ENCODE data around the gene PRRG2.
A peak's percentile ranks its signal among the peaks of the same experiment; 100 is the strongest.

PRRG2 gene

DNA sequence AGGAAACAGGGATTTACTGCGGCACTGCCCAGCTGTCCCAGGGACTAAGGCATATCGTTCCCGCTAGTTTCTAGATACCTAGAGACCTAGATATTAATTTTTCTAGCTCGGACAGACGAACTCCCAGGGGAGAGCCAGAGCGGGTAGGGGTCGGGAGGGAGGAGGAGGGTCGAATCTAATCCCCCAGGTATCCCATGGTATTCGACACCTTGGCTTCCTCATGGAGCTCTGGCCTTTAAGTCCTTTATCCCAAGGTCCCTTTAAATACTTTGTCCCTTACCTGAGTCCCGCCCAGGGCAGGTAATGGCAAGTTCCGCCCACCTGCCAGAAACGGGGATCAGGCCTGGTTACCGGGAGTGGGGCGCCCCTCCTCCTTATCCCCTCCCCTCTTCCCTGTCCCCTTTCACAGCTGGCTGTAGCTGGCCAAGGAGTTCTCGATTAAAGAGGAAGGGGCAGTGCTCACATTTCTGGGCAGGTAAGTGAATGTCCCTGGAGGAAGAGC lies at the start of gene PRRG2:
Gene PRRG2 (plus strand): TSS at position 310 of the 502 bp plus-strand sequence. CDS start 1,904 bp downstream, outside the sequence.
- DNase-seq (ENCODE audit: low read depth in 2 of 2) = no peak

DNA sequence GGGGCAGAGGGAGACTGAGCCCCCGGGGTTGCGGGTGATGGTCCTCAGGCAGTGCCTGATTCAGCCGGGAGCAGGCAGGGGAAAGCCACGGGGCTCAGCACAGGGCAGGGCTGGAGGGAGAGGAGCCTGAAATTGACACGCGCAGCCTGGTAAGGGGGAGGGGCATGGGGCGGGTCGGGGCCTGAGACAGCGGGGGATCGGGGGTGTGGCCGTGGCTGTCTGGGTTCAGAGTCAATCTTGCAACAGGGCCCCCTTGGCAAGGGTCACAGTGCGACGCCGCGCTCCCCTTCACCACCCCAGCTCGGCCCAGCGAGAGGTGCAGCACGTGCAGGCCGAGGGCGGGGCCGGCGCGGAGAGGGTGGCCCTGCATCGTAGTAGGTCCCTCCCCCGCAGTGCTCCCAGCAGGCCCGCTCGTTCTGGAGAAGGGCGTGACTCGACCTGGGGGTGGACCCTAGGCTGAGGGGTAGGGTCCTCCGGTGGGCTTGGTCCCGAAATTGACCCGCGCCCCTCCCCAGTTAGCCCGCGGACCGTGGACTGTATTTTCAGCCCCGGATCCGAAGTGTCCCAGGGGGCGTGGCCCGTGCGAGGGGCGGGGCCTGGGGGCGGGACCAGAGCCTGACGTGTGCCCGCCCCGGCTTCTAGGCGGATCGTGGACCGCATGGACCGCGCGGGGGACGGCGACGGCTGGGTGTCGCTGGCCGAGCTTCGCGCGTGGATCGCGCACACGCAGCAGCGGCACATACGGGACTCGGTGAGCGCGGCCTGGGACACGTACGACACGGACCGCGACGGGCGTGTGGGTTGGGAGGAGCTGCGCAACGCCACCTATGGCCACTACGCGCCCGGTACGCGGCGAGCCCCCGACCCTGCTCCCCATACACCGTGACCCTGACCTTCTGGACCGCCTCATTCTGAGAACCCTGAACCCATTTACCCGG lies 47.3 kb upstream of the PRRG2 start:
- peak in 1 of 2 donors; percentile 74 for DNase-seq (ENCODE audit: low read depth in 2 of 2)

DNA sequence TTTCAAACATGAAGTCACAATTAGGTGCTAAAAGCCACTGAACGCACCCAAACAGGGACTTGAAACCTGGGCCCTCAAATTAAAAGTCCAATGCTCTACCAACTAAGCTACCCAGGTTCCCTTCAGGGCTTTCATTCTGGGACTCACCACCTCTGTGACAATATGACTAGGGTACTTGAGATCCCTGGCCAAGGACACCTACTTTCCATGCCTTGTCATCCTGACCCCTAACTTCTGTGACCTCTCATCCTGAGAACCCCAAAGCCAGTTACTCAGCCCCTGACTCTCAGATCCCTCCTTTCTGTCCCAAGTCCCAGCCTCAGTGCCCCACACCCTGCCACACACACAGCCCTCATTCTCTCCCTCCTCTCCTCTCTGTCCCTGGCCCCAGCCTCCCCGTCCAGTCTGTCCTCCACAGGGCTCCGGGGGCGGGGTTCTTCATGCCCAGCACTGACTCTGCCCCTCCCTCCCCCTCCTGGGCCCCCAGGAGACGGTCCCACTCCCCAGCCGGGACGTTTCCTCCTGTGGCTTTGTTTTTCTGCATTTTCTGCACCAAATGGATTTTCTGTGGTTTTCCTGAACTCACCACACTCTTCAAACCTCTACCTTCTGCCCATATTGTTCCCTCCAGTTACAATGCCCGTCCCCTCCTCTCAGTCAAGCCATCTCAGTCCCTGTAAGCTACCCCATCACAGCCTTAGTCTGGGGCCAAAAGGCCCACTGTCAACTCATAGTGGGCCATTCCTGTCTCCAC lies 46.3 kb upstream of the PRRG2 start:
- no peak for DNase-seq (ENCODE audit: low read depth in 2 of 2)

DNA sequence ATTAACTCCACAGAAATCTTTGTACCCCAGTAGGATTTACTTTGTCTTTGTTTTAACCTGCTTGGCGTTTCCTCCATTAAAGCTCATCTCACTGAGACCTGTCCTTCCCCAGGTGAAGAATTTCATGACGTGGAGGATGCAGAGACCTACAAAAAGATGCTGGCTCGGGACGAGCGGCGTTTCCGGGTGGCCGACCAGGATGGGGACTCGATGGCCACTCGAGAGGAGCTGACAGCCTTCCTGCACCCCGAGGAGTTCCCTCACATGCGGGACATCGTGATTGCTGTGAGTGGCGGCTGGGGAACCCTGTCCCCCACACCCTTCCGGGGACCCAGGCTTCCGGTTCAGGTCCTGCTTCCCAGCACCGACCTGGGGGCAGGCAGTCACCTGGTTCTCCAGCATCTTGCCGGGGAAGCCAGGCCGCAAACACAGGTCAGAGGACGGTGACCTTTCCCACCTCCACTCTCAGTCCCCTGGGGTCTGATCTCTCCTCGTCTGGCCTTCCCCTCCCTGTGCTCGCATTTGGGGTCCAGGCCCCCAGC lies 44.1 kb upstream of the PRRG2 start:
- DNase-seq (ENCODE audit: low read depth in 2 of 2) = no peak

DNA sequence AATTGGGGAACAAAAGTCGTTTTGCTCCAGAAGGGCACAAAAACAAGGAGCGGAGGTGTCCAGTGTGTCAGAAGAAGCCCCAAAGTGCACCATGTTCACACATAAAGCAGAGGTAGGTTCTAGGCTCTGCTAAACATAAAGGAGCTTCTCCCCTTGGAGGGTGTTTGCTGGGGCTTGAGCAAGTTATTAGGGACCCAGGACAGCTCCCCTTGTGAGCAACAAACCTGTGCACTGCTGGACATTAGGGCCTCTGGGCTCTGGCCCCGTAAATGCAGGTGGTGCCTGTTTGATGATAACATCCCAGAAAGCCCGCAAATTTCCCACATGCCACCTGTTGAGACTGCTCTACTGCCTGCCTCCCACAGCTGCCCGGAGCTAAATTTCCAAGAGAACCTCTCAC lies 42.5 kb upstream of the PRRG2 start:
- DNase-seq (ENCODE audit: low read depth in 2 of 2) = no peak

DNA sequence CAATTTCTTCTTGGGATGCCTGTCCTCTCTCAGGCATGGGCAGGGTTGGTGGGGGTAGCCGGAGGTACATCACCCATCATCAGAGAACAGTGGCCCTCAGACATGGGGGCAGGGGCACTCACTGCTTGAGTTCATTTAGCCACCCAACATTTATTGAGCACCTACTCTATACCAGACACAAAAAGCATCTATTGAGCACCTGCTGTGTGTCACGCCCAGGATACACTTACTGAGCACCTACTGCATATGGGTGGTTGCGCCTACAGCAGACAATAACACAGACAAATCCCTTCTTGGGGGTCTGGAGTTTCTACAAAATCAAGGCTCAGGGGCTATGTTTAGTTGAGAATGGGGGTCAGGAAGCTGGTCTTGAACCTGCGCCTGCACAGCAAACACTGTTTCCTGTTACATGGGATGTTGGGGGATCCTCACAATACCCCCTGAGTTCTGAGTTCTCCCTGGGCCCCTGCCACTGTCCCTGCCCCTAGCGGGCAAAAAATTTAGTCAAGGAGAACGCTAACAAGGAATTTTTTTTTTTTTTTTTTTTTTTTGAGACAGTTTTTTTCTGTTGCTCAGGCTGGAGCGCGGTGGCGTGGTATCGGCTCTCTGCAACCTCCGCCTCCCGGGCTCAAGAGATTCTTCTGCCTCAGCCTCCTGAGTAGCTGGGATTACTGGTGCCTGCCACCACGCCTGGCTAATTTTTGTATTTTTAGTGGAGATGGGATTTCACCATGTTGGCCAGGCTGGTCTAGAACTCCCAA lies 41.7 kb upstream of the PRRG2 start:
- DNase-seq (ENCODE audit: low read depth in 2 of 2) = no peak

DNA sequence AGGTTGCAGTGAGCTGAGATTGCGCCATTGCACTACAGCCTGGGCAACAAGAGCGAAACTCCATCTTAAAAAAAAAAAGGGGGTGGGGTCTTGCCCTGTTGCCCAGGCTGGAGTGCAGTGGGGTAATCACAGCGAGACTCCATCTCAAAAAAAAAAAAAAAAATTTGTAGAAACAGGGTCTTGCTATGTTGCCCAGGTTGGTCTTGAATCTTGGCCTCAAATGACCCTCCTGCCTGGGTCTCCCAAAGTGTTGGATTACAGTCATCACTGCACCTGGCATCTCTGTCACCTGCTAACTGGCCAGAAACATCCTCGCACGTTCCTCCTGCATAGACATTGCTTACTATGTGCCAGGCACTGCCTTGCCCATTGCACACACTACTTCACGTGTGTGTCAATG lies 39.2 kb upstream of the PRRG2 start:
- no peak for DNase-seq (ENCODE audit: low read depth in 2 of 2)

DNA sequence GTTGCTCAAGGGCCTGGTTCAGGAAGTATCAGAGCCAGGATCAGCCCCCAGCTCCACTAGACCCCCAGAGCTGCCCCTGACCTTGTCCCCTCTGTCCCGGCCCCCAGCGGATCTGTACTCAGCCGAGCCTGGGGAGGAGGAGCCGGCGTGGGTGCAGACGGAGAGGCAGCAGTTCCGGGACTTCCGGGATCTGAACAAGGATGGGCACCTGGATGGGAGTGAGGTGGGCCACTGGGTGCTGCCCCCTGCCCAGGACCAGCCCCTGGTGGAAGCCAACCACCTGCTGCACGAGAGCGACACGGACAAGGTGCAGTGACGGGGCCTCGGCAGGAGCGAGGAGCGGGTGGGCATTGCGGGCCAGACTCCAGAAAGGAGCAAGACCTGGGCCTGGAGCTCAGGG lies 38.7 kb upstream of the PRRG2 start:
- no peak for DNase-seq (ENCODE audit: low read depth in 2 of 2)

DNA sequence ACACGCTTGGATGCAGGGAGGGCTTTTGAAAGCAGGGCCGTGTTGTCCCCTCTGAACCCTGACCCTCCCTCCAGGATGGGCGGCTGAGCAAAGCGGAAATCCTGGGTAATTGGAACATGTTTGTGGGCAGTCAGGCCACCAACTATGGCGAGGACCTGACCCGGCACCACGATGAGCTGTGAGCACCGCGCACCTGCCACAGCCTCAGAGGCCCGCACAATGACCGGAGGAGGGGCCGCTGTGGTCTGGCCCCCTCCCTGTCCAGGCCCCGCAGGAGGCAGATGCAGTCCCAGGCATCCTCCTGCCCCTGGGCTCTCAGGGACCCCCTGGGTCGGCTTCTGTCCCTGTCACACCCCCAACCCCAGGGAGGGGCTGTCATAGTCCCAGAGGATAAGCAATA lies 38.1 kb upstream of the PRRG2 start:
- DNase-seq (ENCODE audit: low read depth in 2 of 2) = no peak

DNA sequence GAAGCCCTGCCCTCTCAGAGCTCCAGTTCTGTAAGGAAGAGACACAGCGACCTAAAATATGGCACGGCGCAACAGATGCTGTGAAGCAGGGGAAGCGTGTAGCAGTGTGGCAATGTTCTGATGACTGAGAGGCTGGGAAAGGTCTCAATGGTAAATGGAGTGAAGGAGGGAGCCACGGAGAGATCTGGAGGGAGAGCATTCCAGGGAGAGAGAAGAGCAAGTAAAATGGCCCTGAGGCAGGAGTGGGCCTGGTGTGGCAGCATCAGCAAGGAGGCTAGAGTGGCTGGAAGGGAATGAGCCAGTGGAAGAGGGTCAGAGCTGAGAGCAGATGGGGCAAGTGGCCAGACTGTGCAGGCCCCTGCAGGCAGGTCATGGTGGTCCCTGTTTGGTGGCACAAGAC lies 37.0 kb upstream of the PRRG2 start:
- no peak for DNase-seq (ENCODE audit: low read depth in 2 of 2)

DNA sequence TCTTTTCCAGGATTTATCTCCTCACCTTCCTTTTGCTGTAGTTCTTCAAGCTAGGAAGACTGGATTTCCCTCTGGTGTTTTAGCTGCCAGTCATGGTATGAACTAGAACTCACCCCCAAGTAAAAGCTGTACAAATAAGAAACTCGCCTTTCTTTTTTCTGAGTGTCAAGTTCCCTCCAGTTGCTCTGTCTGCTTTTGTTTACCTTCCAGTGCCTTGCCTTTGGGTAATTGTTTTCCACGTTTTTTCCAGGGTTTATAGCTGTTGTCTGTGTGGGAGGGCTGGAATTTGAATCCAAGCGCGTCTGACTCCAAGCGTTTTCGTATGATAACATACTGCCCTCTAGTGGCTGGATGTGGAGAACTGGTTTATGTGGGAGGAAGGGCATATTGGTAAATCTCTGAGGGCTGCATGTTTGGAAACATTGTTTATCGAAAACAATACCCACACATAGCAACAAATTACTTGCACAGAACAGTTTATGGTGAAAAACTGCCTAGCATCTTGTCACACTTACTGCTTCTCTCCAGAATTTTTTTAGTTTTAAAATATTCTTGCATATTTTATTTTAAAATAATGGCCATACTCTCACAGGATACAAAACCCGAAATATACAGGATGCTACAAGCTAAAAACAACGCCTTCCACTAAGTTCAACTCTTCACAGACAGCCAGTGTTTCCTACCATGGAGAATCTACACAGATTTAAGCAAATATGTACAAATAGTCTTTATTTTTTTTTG lies 34.1 kb upstream of the PRRG2 start:
- peak in 1 of 2 donors; percentile 62 for DNase-seq (ENCODE audit: low read depth in 2 of 2)

DNA sequence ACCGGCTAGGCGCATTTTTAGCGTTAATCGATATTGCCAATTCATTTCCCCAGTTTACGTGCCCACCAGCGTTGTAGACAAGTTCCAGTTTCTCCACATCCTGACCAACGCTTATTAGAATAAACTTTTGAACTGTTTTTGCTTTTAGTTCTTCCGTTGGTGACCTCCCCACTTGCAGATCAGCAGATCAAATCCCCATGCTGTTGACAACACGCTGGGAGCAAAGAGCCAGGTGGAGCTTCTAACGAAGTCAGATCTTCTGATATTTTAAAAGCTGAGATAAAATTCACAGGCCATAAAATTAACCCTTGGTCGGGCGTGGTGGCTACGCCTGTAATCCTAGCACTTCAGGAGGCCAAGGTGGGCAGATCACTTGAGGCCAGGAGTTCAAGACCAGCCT lies 32.1 kb upstream of the PRRG2 start:
- no peak for DNase-seq (ENCODE audit: low read depth in 2 of 2)

DNA sequence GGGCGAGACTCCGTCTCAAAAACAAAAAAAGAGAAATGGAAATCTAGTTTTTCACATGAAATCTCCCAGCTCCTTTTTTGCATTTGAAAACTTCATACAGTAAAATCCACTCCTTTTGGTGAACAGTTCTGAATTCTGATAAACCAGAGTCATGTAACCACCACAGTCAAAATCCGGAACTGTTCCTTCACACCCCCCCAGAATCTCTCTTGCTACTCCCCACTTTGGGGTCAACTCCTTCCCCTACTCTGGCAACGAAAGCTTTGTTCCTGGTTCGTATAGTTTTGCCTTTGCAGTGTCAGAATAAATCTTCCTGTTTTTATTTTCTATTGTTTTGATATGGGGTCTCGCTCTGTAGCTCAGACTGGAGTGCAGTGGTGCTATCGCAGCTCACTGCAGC lies 29.6 kb upstream of the PRRG2 start:
- no peak for DNase-seq (ENCODE audit: low read depth in 2 of 2)

DNA sequence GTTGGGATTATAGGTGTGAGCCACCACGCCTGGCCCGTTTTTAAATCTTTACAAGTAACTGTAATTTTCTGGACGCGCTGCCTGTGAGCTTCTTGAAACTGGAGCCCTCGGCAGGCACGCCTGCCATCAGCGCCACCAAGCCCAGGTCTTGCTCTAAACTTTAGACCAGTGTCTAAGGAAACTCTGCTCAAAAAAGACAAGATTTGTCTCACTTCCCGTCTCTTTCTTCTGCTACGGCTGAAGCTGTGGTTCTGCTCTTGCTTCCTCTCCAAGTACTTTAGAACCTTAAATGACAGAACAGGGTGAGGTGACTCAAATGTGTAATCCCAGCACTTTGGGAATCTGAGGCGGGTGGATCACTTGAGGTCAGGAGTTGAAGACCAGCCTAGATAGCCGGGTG lies 28.4 kb upstream of the PRRG2 start:
- no peak for DNase-seq (ENCODE audit: low read depth in 2 of 2)

DNA sequence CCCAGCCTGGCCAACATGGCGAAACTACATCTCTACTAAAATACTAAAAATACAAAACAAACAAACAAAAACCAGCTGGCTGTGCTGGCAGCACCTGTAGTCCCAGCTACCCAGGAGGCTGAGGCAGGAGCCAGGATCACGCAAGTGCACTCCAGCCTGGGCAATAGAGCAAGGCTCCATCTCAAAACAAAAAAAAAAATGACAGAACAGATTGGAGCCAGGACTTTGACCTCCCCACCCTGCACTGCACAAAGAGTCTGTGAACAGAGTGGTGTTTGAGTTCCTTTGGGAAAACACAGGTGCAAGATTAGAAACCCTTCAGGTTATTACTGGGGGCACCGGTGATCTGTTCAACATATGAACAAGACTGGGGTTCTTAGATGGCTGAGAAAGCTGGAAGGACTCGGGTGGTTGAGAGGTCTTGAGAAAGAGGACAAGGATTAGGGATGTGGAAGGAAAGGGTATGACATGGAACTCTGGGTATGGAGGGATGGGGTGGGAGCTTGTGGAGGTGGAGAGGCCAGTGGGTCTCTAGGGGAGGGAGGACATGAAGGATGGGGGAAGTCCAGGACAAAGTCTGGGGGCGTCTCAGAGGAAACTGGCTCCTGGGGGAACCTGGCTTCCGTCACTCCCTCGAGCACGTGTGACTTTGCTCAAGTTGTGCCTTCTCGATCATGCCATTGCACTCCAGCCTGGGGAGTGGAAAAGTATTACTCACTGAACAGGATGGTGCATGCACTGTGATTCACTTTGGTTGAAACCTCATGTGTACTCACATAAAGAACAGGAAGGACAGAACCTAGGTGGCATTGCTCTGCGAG lies 27.5 kb upstream of the PRRG2 start:
- DNase-seq (ENCODE audit: low read depth in 2 of 2) = peak in 1 of 2 donors; percentile 50

DNA sequence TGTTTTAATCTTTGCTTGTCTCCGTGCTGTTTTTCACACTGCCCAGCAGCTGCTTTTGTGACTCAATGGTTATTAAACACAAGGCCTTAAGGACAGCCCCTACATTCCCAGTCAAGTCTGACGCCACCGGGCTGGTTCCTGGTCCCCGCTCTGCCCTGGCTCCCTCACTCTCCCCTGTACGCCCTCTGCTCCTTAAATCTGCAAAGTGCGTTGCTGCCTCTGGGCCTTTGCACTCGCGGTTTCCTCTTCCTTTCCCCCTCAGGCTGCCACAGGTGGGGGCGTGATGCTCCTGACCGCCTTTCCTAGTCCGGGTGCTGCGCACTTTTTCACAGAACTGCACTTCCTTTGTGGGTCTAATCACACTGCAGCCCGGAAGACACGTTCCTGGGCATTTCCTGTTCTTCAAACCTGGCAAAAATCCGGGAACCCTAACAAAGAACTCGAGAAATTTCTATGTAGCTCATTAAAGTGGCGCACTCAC lies 26.4 kb upstream of the PRRG2 start:
- DNase-seq (ENCODE audit: low read depth in 2 of 2) = no peak

DNA sequence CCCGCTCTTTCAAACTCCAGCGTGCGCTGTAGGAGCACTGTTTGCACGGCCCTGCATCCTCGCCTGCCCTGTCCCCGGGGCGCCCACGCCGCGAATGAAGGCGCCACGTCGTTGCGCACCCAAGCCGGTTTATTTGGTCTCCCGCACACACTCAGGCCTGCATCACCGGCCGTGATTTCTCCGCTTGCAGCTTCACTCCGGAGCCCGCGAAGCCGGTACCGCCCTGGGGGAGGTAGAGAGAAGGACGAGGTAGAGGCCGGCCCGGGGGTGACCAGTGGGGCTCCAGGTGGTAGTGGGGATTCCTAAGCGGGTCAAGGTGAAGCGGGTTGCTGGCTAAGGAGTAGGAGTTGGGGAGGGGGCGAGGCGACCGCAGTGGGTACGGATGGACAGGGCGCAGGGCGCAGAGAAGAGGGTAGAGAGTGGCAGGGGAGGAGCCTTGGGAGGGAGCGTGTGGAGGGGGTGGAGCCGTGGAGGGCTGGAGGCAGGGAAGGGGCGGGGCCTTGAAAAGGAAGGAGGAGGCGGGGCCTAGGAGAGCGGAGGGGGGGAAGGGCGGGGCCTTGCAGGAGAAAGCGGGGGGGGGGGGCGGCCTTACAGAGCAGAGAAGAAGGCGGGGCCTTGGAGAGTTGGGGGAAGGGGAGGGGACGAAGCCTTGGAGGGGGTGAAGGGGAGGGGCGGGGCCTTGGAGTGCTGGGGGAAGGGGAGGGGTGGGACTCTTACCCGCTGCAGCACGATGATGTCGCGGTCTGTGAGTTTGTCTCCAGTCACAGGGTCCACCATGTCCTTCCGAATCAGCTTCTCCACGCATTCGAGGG lies 25.3 kb upstream of the PRRG2 start:
- DNase-seq (ENCODE audit: low read depth in 2 of 2) = peak; percentile 67 to 82

DNA sequence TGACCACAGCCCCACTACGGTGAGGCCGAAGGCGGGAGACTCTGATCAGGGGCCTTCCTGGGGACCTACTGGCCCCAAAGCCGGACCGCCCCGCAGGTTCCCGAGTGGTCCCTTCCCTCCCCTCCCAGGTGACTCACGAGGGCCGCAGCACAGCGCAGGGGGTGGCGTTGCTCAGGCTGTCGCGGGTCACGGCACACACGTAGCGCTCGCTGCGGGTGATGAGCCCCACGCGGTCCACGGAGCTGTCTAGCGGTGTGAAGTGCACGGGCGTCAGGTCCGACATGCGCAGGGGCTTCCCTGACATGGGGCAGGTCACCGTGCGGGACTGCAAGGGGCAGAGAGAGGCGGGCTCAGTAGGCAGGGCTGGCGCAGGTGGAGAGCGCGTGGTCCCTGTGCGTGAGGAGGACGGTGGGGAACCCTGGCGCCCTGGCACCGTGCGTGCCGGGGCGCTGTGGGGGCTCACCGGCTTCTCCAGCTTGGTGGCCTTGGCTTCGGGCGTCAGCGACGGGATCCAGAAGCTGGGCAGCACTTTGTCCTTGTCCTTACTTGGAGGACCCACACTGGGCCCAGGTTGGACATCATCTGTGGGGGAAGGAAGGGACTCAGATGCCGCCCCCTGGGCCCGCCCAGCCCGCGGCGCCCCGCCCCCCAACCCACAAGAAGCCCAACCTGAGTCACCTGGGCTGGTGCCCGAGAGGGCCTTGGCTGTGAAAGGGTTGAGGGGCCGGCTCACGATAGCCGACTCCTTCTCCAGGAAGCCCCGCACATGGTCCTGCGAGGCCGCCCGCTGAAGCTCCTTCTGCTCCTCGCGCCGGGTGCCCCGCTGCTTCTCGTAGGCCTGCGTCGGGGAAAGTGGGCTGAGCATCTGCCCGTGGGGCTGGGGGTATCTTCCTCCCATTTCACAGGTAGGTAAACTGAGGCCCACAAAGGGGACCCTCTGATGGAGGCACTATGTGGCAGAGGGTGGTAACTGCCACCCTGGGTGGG lies 24.4 kb upstream of the PRRG2 start:
- no peak for DNase-seq (ENCODE audit: low read depth in 2 of 2)

Measured in stimulated activated CD4-positive, alpha-beta T cell treated with anti-CD3 and anti-CD28 coated beads, Interleukin-15, amount 100 ng/mL, for 48 hours (primary cell).